Uterus (tissue), 2 donors: ENCODE measurements around the gene MBD2.

Experiments used
- POLR2A ChIP-seq, 2 donors: fragments of 450-650 bp; IDR thresholded peaks; one replicate each; pipeline ENCODE4 v1.6.1; 2016; ENCODE audit warnings: antibody characterized with exemption in 2 of 2, mild to moderate bottlenecking in 1 of 2, moderate library complexity in 1 of 2
- TF ChIP-seq, protein P1 (sequence below), 4 experiments: fragments of 200-600 bp in 2 of 4; fragments of 450-650 bp in 2 of 4; sonication (generic) in 2 of 4; IDR thresholded peaks; one replicate each; pipeline ENCODE4 v1.5.1; 2016 to 2019; ENCODE audit warnings: antibody characterized with exemption in 4 of 4, mild to moderate bottlenecking in 2 of 4, moderate library complexity in 1 of 4

- TF ChIP-seq, protein P1, sequence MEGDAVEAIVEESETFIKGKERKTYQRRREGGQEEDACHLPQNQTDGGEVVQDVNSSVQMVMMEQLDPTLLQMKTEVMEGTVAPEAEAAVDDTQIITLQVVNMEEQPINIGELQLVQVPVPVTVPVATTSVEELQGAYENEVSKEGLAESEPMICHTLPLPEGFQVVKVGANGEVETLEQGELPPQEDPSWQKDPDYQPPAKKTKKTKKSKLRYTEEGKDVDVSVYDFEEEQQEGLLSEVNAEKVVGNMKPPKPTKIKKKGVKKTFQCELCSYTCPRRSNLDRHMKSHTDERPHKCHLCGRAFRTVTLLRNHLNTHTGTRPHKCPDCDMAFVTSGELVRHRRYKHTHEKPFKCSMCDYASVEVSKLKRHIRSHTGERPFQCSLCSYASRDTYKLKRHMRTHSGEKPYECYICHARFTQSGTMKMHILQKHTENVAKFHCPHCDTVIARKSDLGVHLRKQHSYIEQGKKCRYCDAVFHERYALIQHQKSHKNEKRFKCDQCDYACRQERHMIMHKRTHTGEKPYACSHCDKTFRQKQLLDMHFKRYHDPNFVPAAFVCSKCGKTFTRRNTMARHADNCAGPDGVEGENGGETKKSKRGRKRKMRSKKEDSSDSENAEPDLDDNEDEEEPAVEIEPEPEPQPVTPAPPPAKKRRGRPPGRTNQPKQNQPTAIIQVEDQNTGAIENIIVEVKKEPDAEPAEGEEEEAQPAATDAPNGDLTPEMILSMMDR (IDR thresholded peaks at IDR 0.05) = no peak
- no peak for TF ChIP-seq POLR2A (IDR thresholded peaks at IDR 0.05)
These were observed 32.1 kb downstream of the MBD2 start for GRCh38 chr18:54192415-54192814.
